Neural progenitor cell (in vitro differentiated cells): ENCODE results near the gene DEFB119. TPM values are rescaled to one million over a fixed set of nuclear protein-coding genes. Genes with fewer than 3 reads are reported as not detected.

ENCODE experiments used
- DNase-seq: peaks from one replicate; pipeline ENCODE4 v3.0.0-alpha.2; 2016; ENCODE audit warnings: low spot score
- H2AFZ ChIP-seq: fragments of 200-600 bp; sonication (generic); replicated peaks from 2 replicates; pipeline ENCODE4 v1.6.1; 2016; ENCODE audit warnings: antibody characterized with exemption
- H3F3A ChIP-seq: fragments of 200-600 bp; sonication (generic); 2 replicates; pipeline ENCODE4 v1.6.1; 2016; ENCODE audit warnings: antibody characterized with exemption, low read depth
- H3K27ac ChIP-seq: fragments of 200-600 bp; sonication (generic); 2 replicates; pipeline ENCODE4 v1.5.1; 2016; ENCODE audit warnings: mild to moderate bottlenecking
- H3K27me3 ChIP-seq: fragments of 200-600 bp; sonication (generic); 2 replicates; pipeline ENCODE4 v1.6.1; 2016; ENCODE audit warnings: mild to moderate bottlenecking, moderate library complexity
- H3K36me3 ChIP-seq: fragments of 200-600 bp; sonication (generic); 2 replicates; pipeline ENCODE4 v1.5.1; 2016
- H3K4me1 ChIP-seq: fragments of 200-600 bp; sonication (generic); 2 replicates; pipeline ENCODE4 v1.6.1; 2016; ENCODE audit warnings: mixed run types
- H3K4me2 ChIP-seq: fragments of 200-600 bp; sonication (generic); 2 replicates; pipeline ENCODE4 v1.6.1; 2016
- H3K4me3 ChIP-seq: fragments of 200-600 bp; sonication (generic); 2 replicates; pipeline ENCODE4 v1.5.1; 2016
- H3K79me2 ChIP-seq: fragments of 200-600 bp; sonication (generic); 2 replicates; pipeline ENCODE4 v1.6.1; 2016; ENCODE audit warnings: low read depth
- H3K9ac ChIP-seq: fragments of 200-600 bp; sonication (generic); 2 replicates; pipeline ENCODE4 v1.6.1; 2016
- H3K9me3 ChIP-seq: fragments of 200-600 bp; sonication (generic); 2 replicates; pipeline ENCODE4 v1.5.1; 2016; ENCODE audit warnings: low read depth
- H4K20me1 ChIP-seq: fragments of 200-600 bp; sonication (generic); 2 replicates; pipeline ENCODE4 v1.6.1; 2016; ENCODE audit warnings: low read depth
- H3K27ac Mint-ChIP-seq: 3 replicates; pipeline ENCODE4 v1.8.0; 2021; ENCODE audit warnings: mixed read lengths
- H3K27me3 Mint-ChIP-seq: 2 replicates; pipeline ENCODE4 v1.8.0; 2022; ENCODE audit warnings: low read depth, mild to moderate bottlenecking, inconsistent platforms, moderate library complexity, mixed read lengths; ENCODE audit not compliant: insufficient read depth
- H3K36me3 Mint-ChIP-seq: 3 replicates; pipeline ENCODE4 v1.8.0; 2021; ENCODE audit warnings: mixed read lengths
- H3K4me1 Mint-ChIP-seq: 3 replicates; pipeline ENCODE4 v1.8.0; 2021; ENCODE audit warnings: mixed read lengths
- H3K4me3 Mint-ChIP-seq: 3 replicates; pipeline ENCODE4 v1.8.0; 2021; ENCODE audit warnings: mild to moderate bottlenecking, moderate library complexity, mixed read lengths
- H3K9me3 Mint-ChIP-seq: 3 replicates; pipeline ENCODE4 v1.8.0; 2020; ENCODE audit warnings: mixed read lengths
- EZH2 ChIP-seq: fragments of 200-600 bp; sonication (generic); IDR thresholded peaks from 2 replicates; pipeline ENCODE4 v1.6.1; 2017; ENCODE audit warnings: antibody characterized with exemption, mild to moderate bottlenecking, moderate library complexity
- EZH2phosphoT487 ChIP-seq: fragments of 200-600 bp; sonication (generic); IDR thresholded peaks from 2 replicates; pipeline ENCODE4 v1.6.1; 2017; ENCODE audit warnings: antibody characterized with exemption
- total RNA-seq: library from RNA; depleted of rRNA; stranded (reverse); fragments of >200 nt; gene quantifications from 2 replicates; pipeline ENCODE4 v1.2.3, GENCODE V29; 2015; ENCODE audit warnings: low replicate concordance
- TF ChIP-seq, protein P1 (sequence below): fragments of 200-600 bp; sonication (generic); IDR thresholded peaks from 2 replicates; pipeline ENCODE4 v1.5.1; 2017; ENCODE audit warnings: antibody characterized with exemption, mild to moderate bottlenecking

DEFB119 gene
- total RNA-seq, 1 donor from 2014 or later = not detected

DNA sequence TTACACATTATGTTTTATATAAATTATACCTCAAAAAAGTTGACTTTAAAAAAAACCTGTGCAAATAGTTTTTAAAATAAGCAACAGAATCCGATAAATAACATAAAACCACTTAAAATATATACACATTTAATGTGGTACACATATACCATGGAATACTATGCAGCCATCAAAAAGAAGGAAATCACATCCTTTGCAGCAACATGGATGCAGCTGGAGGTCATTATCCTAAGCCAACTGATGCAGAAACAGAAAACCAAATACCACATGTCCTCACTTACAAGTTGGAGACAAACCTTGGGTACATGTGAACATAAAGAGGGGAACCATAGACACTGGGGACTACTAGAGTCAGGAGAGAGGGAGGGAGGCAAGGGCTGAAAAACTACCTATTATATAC lies 19.6 kb upstream of the DEFB119 start:
- no peaks in the 10 kb centered on the region for H3K27me3 Mint-ChIP-seq
- Histone ChIP-seq H3F3A (no peaks in the 10 kb centered on the region), H3K27ac (no peak overlapping the region), H4K20me1 (no peaks in the 10 kb centered on the region), H3K4me3 (no peak overlapping the region), H3K79me2 (no peaks in the 10 kb centered on the region), H3K36me3 (no peaks in the 10 kb centered on the region), H3K27me3 (no peaks in the 10 kb centered on the region), H3K9me3 (peaks cover 6% of the 10 kb centered on the region), H3K9ac (no peak overlapping the region), H3K4me1 (no peaks in the 10 kb centered on the region), H2AFZ (no peak overlapping the region), H3K4me2 (no peak overlapping the region)
- DNase-seq = no peak
- peaks cover 15% of the 10 kb centered on the region for H3K9me3 Mint-ChIP-seq
- no peak overlapping the region for H3K4me3 Mint-ChIP-seq
- TF ChIP-seq EZH2phosphoT487 (no peak), EZH2 (no peak)
- TF ChIP-seq, protein P1, sequence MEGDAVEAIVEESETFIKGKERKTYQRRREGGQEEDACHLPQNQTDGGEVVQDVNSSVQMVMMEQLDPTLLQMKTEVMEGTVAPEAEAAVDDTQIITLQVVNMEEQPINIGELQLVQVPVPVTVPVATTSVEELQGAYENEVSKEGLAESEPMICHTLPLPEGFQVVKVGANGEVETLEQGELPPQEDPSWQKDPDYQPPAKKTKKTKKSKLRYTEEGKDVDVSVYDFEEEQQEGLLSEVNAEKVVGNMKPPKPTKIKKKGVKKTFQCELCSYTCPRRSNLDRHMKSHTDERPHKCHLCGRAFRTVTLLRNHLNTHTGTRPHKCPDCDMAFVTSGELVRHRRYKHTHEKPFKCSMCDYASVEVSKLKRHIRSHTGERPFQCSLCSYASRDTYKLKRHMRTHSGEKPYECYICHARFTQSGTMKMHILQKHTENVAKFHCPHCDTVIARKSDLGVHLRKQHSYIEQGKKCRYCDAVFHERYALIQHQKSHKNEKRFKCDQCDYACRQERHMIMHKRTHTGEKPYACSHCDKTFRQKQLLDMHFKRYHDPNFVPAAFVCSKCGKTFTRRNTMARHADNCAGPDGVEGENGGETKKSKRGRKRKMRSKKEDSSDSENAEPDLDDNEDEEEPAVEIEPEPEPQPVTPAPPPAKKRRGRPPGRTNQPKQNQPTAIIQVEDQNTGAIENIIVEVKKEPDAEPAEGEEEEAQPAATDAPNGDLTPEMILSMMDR = no peak
- no peaks in the 10 kb centered on the region for H3K36me3 Mint-ChIP-seq
- H3K4me1 Mint-ChIP-seq = no peaks in the 10 kb centered on the region
- H3K27ac Mint-ChIP-seq = no peak overlapping the region

DNA sequence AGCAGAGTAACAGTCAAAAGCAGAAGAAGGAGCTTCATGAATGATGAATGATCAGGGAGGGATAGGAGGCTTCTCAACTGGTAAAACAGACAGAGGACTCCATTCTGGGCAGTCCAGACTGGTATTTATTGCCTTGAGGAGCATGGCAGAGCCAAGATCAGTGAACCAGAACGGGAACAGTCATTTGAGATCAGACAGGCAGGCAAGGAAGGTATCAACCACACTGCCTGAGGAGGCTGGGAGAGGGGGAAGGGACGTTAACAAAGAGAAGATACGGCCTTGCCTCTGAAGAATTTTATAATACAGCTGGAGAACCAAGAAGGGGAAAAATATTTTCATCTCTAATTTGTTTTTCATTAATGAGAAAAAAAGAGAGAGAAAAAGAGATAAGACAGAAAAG lies 15.7 kb upstream of the DEFB119 start, which contains the start of gene DEFB121:
TSS of gene DEFB121 (minus strand) at position 101 of the 400 bp plus-strand sequence. CDS start at position 38, 63 bp downstream.
- Mint-ChIP-seq H3K4me3 (no peak within 1 kb of the TSS), H3K27me3 (no peaks in the 10 kb centered on the region), H3K4me1 (no peaks in the 10 kb centered on the region), H3K9me3 (peaks cover 12% of the 10 kb centered on the region), H3K36me3 (no peaks in the 10 kb centered on the region), H3K27ac (no peak within 1 kb of the TSS)
- Histone ChIP-seq H2AFZ (no peak within 1 kb of the TSS), H4K20me1 (no peaks in the 10 kb centered on the region), H3K36me3 (no peaks in the 10 kb centered on the region), H3K4me2 (no peak within 1 kb of the TSS), H3K27ac (no peak within 1 kb of the TSS), H3K4me1 (no peaks in the 10 kb centered on the region), H3K4me3 (no peak within 1 kb of the TSS), H3K9ac (no peak within 1 kb of the TSS), H3K79me2 (no peaks in the 10 kb centered on the region), H3F3A (no peaks in the 10 kb centered on the region), H3K27me3 (no peaks in the 10 kb centered on the region), H3K9me3 (peaks cover 6% of the 10 kb centered on the region)
- no peak for DNase-seq
- TF ChIP-seq, protein P1 = no peak
- TF ChIP-seq EZH2phosphoT487 = no peak

GRCh38 chr20:31403886-31404285 lies 13.5 kb upstream of the DEFB119 start:
- DNase-seq = no peak
- no peak overlapping the region for H3K4me3 ChIP-seq
- H3K79me2 ChIP-seq = no peaks in the 10 kb centered on the region
- Mint-ChIP-seq H3K36me3 (no peaks in the 10 kb centered on the region), H3K9me3 (peaks cover 11% of the 10 kb centered on the region), H3K4me1 (no peaks in the 10 kb centered on the region), H3K27me3 (no peaks in the 10 kb centered on the region), H3K27ac (no peak overlapping the region), H3K4me3 (no peak overlapping the region)
- H3K4me1 ChIP-seq = no peaks in the 10 kb centered on the region
- no peak overlapping the region for H3K27ac ChIP-seq
- TF ChIP-seq EZH2phosphoT487 (no peak), EZH2 (no peak)
- TF ChIP-seq, protein P1 = no peak
- no peaks in the 10 kb centered on the region for H4K20me1 ChIP-seq
- H3K9ac ChIP-seq = no peak overlapping the region
- peaks cover 12% of the 10 kb centered on the region for H3K9me3 ChIP-seq
- H3K4me2 ChIP-seq = no peak overlapping the region
- H2AFZ ChIP-seq = no peak overlapping the region
- no peaks in the 10 kb centered on the region for H3K27me3 ChIP-seq
- no peaks in the 10 kb centered on the region for H3K36me3 ChIP-seq
- no peaks in the 10 kb centered on the region for H3F3A ChIP-seq
